Glutamatergic neuron (in vitro differentiated cells): Measurements from ENCODE around the gene LMNTD1. TPM values are rescaled to one million over a fixed set of nuclear protein-coding genes. Genes with fewer than 3 reads are reported as not detected.

Source experiments
- DNase-seq: peaks from one replicate; pipeline ENCODE4 v3.0.0; 2022
- H3K27ac Mint-ChIP-seq: one replicate; pipeline ENCODE4 v1.8.0; 2020; ENCODE audit warnings: mild to moderate bottlenecking, mixed read lengths, inconsistent platforms; ENCODE audit not compliant: unreplicated experiment
- H3K27me3 Mint-ChIP-seq: one replicate; pipeline ENCODE4 v1.8.0; 2020; ENCODE audit warnings: mild to moderate bottlenecking, moderate library complexity, mixed read lengths, inconsistent platforms; ENCODE audit not compliant: unreplicated experiment
- H3K36me3 Mint-ChIP-seq: one replicate; pipeline ENCODE4 v1.8.0; 2020; ENCODE audit warnings: mild to moderate bottlenecking, mixed read lengths, inconsistent platforms; ENCODE audit not compliant: unreplicated experiment
- H3K4me1 Mint-ChIP-seq: one replicate; pipeline ENCODE4 v1.8.0; 2020; ENCODE audit warnings: mild to moderate bottlenecking, low read depth, mixed read lengths, inconsistent platforms; ENCODE audit not compliant: unreplicated experiment
- H3K4me3 Mint-ChIP-seq: one replicate; pipeline ENCODE4 v1.8.0; 2020; ENCODE audit warnings: mild to moderate bottlenecking, mixed read lengths, inconsistent platforms; ENCODE audit not compliant: unreplicated experiment
- H3K9me3 Mint-ChIP-seq: one replicate; pipeline ENCODE4 v1.8.0; 2020; ENCODE audit warnings: mild to moderate bottlenecking, moderate library complexity, mixed read lengths, inconsistent platforms; ENCODE audit not compliant: unreplicated experiment
- total RNA-seq: library from RNA; stranded (reverse); fragmentation: NEBNext Ultra II Directional; extraction: Animal tissue kit (Norgen Biotek cat#: 25700); gene quantifications from one replicate; pipeline ENCODE4 v1.2.1, GENCODE V29; 2021; ENCODE audit not compliant: unreplicated experiment
- TF ChIP-seq, protein P1 (sequence below): fragments of 200-600 bp; sonication (generic); IDR thresholded peaks from one replicate; pipeline ENCODE4 v1.5.0; 2021; ENCODE audit not compliant: partially characterized antibody, unreplicated experiment

Gene LMNTD1
- total RNA-seq, 1 donor from 2014 or later, result 1.1 TPM

DNA sequence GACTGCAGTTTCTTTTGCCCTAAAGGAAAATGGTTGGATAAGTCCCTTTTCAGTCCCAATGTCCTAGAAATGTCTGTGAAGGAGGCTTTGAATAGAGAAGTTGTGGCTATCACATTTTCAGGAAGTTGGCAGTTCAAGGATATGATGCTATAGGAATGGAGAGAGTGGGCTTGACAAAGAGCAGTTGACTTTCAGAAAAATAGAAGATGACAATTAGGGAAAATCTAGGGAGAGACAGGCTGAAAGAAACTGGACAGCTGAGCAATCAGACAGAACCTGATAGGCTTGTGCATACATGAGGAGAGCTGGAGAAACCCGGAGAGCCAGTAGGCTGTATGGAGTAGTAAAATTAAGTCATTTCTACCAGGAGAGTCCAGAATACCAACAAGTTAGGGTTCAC is 50.5 kb downstream of the LMNTD1 start:
- no peaks in the 10 kb centered on the region for H3K36me3 Mint-ChIP-seq
- H3K9me3 Mint-ChIP-seq, result no peaks in the 10 kb centered on the region
- peaks cover 1% of the 10 kb centered on the region for H3K27me3 Mint-ChIP-seq
- TF ChIP-seq, protein P1, sequence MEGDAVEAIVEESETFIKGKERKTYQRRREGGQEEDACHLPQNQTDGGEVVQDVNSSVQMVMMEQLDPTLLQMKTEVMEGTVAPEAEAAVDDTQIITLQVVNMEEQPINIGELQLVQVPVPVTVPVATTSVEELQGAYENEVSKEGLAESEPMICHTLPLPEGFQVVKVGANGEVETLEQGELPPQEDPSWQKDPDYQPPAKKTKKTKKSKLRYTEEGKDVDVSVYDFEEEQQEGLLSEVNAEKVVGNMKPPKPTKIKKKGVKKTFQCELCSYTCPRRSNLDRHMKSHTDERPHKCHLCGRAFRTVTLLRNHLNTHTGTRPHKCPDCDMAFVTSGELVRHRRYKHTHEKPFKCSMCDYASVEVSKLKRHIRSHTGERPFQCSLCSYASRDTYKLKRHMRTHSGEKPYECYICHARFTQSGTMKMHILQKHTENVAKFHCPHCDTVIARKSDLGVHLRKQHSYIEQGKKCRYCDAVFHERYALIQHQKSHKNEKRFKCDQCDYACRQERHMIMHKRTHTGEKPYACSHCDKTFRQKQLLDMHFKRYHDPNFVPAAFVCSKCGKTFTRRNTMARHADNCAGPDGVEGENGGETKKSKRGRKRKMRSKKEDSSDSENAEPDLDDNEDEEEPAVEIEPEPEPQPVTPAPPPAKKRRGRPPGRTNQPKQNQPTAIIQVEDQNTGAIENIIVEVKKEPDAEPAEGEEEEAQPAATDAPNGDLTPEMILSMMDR, result no peak
- H3K4me1 Mint-ChIP-seq, result no peaks in the 10 kb centered on the region
- H3K27ac Mint-ChIP-seq, result no peak overlapping the region
- no peak for DNase-seq
- H3K4me3 Mint-ChIP-seq, result no peak overlapping the region

DNA sequence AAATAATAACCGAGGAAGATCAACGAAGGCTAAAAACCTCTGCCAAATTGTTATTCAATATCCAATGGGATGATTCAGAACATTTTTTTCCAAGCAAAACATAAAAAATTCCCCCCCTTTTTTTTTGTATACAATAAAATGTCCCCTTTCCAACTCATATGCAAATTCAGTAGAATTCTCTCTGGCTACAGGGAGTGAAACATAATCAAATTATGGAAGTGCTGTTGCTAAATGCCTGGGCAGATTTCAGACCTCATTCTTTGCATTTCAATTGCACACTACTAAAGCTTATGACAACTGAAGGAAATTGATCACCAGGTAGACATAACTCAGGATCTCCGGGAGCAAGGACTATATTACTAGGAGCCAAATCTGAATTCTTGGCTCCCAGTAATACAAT is 51.0 kb downstream of the LMNTD1 start:
- no peaks in the 10 kb centered on the region for H3K9me3 Mint-ChIP-seq
- H3K4me1 Mint-ChIP-seq, result no peaks in the 10 kb centered on the region
- H3K27ac Mint-ChIP-seq, result no peak overlapping the region
- H3K4me3 Mint-ChIP-seq, result no peak overlapping the region
- H3K36me3 Mint-ChIP-seq, result no peaks in the 10 kb centered on the region
- H3K27me3 Mint-ChIP-seq, result peaks cover 1% of the 10 kb centered on the region
- no peak for DNase-seq
- TF ChIP-seq, protein P1, result no peak

DNA sequence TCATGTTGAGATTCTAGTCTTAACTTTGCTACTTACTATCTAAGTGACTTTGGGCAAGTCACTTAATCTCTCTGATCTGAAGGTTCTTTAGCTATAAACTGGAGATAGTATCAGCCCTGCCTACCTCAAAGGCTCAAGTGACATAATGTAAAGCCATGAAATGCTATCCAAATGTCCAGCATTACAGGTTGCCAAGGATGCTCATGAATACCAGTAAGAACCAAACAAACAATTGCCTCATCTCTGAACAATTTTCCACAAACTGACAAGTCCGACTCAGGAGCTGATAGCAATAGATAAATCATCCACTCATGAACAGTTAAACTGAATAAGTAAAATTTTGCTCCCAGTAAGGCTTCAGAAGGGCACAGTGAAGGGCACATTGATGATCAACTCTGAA is 51.5 kb downstream of the LMNTD1 start:
- no peak for DNase-seq
- Mint-ChIP-seq H3K36me3 (no peaks in the 10 kb centered on the region), H3K4me3 (no peak overlapping the region), H3K4me1 (no peaks in the 10 kb centered on the region), H3K27ac (no peak overlapping the region), H3K9me3 (no peaks in the 10 kb centered on the region), H3K27me3 (peaks cover 1% of the 10 kb centered on the region)
- TF ChIP-seq, protein P1, result no peak

DNA sequence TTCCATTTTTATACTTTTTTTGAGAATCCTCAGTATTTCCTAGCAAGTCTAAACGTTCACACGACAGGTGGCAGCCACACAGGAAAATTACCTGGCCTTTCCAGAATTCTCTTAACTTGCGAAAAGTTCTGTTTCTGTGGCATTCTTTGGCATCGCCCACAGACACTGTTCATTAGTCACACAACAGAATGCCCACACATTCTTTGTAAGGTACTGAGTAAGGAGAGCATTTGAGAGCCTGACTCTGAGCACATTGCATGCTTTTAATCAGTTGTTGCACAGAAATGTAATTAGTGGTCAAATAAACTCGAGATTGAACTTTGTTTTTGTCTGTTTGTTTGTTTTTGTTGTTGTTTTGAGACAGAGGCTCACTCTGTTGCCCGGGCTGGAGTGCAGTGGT is 52.4 kb downstream of the LMNTD1 start:
- Mint-ChIP-seq H3K27ac (no peak overlapping the region), H3K27me3 (peaks cover 1% of the 10 kb centered on the region), H3K4me3 (no peak overlapping the region), H3K4me1 (no peaks in the 10 kb centered on the region), H3K9me3 (no peaks in the 10 kb centered on the region), H3K36me3 (no peaks in the 10 kb centered on the region)
- TF ChIP-seq, protein P1, result no peak
- no peak for DNase-seq

DNA sequence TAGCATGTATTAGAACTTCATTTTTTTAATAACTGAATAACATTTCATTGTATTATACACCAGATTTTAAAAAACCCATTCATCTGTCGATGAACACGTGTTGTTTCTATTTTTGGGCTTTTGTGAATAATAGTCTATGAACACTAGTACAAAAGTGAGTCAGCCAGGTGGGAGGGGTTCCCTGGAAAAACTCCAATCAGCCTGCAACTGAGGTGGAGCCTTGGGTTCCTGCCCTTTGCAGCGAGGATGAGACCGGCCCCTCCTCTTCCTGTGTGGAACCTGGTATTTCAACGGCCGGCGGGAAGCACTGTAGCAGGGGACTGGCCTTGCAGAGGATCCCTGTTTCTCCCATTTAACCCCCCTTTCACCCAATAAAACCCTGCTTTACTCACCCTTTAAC is 56.1 kb downstream of the LMNTD1 start:
- peaks cover 1% of the 10 kb centered on the region for H3K27me3 Mint-ChIP-seq
- no peaks in the 10 kb centered on the region for H3K36me3 Mint-ChIP-seq
- no peaks in the 10 kb centered on the region for H3K9me3 Mint-ChIP-seq
- TF ChIP-seq, protein P1, result no peak
- no peak overlapping the region for H3K4me3 Mint-ChIP-seq
- no peak overlapping the region for H3K27ac Mint-ChIP-seq
- DNase-seq, result no peak
- H3K4me1 Mint-ChIP-seq, result no peaks in the 10 kb centered on the region
